Right lung (tissue), 5 donors: ENCODE data around the gene SEMA3E. TPM values are rescaled to one million over a fixed set of nuclear protein-coding genes. Genes with fewer than 3 reads are reported as not detected.

ENCODE experiments used
- DNase-seq, 2 donors: peaks; one replicate each; pipeline ENCODE4 v3.0.0-alpha.2; 2013
- polyA plus RNA-seq, 5 donors: library from polyadenylated mRNA; unstranded; fragments of 120-200 nt; gene quantifications; one replicate each; pipeline versions ENCODE4 v1.2.1 to v1.2.3, GENCODE V29; 2013; ENCODE audit warnings: inconsistent platforms in 1 of 5, low replicate concordance in 1 of 5; ENCODE audit not compliant: insufficient read length in 5 of 5, insufficient read depth in 1 of 5

Gene SEMA3E
- polyA plus RNA-seq, 5 donors, result 12.2 to 36.3 (median 28.7) TPM

DNA sequence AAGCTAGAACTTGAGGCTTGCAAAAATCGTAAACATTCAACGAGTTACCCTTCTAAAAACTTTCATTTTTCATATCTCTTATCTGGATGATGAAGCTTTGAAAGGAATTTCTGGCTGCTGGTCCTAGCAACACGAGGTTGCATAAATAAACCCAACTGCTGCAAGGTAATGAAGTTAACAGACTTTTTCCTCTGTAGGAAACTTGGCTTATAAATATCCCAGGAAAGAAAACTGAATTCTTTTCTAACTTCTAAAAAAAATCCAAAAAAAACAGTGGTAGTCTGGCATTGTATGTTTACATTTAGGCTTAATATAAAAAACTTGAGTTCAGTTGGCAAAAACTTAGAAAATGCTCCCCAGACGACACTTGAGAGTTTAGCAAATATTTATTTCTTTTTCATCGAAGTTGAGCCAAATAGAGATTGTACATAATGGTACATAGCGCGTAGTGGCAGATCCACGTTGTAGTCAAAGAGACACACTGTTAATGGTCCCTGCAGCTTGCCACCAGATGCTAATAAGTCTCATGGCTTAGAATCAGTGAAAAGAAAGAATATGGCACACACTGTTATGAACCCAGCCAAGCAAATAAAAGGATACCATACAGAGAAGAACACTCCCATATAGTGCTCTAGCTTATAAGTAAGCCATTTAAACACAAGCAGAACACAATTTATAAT lies 285.9 kb downstream of the SEMA3E start:
- peak; percentile 60 to 65 for DNase-seq

DNA sequence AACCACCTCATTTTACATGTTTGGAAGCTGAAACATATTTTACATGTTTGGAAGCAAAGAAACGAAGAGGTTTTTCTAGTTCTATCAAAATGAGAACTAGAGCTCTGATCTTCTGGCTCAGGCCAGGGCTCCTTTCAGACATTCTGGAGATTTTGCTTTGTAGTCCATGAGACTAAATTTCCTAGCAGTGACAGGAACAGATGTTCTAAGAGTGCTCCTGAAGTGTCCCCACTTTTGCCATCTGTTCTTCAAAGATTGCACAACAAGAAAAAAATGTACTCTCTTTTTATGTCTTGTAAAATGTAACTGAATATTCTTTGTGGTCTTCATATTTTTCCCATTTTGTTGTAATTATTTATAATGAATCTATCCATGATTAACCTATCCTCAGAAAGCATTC lies 289.8 kb downstream of the SEMA3E start:
- no peak for DNase-seq

DNA sequence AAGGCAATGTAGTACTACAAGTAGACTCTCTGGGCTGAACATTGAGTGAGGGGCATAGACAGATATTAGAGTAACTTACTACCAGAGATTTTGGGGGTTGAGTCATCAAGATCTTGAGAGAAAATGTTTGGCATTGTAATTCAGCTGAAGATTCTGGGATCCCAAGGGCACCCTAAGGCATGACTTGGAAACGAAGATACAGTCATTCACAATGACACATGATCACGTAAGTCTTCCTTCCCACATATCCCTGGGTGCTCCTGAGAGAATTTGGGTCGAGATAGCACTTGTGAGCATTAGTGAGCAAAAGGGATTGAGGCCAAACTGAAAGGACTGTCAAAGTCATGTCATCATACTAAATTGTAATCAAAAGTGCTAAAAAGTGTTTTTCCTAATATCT lies 293.8 kb downstream of the SEMA3E start:
- DNase-seq, result no peak

DNA sequence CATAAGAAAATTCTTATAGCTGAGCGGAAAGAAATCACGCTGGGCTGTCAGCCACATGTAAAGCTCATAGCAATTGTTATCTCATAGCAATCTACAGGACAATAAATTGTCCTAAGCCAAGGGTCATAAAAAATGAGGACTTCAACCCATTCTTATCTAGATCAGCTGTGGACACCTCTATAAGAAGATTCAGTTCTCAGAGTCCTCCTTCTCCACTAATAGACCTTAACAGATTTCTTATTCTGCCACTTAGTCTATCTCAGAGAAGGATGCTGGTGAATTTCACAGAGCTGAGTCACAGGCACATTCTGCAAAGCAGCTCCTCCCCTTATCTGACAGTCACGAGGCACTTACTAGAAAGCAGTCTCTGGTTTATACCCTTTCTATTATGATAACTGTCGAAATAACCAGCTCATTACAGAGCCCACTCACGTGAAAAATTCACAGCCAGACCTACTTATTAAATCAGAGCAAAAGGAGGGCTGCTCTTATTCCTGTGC lies 300.9 kb downstream of the SEMA3E start:
- no peak for DNase-seq

DNA sequence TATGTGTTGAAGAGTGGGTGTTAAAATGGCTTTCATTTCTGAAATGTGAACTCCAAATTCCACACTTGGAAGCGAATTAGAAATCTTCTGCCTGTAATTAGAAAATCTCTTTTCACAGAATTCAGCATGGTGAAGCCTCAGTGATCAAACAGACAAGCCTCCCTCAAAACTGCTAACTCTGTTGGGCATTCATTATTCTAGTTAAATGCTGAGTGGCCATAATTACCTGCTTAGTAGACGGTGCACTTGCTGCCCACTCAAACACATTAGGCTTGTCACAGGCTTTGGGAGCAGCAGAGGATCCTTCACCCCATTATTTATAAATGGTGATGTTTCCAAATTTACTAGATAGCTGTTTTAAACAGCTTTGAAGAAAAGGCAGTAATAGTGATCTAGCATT lies 309.0 kb downstream of the SEMA3E start:
- no peak for DNase-seq

DNA sequence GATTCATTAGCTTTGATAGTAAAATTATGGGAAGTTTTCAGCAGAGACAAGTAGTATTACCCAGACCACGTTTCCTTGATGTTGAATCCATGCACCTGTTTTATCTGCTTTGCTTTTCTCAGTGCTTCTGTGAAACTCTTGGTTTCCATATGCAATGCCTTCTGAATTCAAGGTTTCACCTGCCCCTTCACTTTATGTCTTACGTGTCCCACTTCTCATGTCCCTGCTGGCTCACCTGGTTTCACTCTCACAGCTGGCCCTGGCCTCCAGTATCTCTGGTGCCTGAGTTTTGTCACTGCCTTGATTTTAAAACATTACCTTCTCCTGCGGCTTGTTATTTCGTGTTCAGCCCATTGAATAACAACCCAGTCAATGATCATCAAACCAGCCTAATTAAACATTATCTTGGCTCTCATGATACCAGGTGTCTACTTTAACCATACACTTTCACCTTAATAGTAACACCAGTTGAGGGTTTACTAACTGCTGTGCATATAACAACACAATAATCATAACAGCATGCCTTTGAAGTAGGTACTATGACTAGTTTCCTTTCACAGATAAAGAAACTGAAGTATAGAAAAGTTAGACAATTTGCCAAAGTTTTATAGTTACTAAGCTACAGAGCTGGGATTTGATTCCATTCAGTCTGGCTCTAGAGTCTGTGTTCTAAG lies 310.5 kb downstream of the SEMA3E start:
- no peak for DNase-seq

DNA sequence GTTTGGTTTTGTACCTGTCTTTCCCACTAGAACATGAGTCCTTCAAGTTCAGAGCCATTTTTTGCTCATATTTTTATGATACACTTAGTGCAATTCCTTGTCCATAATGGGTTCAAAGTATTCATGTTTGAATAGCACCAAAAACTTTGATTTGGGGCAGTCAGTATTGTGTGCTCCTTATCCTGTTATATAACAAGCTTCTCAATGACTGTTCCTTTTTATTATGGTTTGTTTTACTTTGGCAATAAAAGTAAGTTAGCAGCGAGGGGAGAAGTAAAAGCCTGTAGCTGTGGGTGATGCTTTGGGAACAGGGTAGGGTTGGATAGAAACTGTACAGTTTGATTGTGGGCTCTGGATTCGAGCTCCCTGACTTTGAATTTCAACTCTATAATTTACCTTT lies 311.9 kb downstream of the SEMA3E start:
- DNase-seq, result no peak

DNA sequence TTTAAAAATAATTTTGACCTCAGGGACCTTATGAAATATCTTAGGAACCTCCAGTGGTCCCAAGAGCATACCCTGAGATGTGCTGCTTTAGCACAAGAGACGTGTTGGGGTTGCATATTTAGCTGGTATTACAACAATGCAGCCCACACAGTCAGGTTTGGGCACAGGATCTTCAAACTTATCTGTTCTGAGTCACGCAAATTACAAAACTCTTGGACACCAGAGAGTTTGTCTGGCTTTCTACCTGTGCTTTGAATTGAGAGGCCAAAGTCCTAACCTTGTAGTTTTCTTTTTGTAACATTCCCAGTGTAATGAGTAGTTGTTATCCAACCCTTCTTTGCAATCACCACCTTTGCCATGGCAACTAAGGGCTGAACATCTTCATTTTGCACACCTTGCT lies 322.7 kb downstream of the SEMA3E start:
- DNase-seq, result no peak

DNA sequence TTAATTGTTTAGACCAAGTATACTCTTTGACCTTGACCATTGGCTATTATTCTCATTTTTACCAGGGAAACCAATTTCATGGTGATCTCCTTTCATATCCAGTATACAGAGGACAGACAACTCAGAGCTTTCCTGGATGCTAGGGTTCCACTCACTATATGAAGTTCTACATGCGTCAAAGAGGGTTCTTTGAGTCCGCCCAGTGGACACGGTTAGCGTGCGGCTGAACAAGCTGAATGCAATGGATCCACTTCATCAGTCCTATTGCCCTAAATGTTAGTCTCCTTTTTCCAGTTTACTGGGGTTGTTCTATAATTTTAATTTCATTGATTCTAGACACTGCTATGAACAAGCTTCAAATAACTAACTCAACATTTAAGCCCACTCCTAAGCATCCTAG lies 323.9 kb downstream of the SEMA3E start:
- no peak for DNase-seq

DNA sequence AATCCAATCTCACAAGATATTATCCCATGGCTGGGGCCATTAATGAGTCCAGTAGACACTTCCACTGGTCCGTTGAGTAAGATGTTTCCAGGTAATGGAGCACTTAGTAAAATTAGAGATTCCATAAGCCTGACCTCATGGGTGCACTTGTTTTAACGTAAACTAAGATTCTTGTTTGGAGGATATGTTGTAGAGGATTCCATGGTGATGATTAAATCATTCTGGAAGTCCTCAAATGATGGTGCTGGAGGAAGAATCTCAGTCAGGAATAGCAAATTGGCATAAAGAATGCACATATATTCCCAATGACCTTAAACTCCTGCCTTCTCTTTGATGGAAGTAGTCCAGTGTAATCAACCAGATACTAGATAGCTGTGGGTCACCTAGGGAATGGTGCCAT lies 324.3 kb downstream of the SEMA3E start:
- no peak for DNase-seq

DNA sequence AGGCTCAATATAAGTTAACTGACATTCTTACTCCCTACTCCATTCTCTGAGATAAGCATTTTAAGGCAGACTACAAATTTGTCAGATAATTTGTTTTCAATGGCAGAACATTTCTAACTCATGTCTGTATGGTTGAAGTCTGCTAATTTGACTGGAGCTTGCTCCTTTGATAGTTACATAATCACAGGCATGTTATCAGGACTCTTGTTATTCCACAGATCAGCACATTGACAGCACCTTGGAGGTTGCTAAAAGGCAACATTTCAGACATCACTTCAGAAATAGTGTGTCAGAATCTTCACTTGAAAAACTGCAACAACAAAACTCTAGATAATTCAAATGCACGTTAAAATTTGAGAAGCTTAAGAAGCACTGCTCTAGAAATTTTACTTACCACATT lies 327.9 kb downstream of the SEMA3E start:
- DNase-seq, result no peak

DNA sequence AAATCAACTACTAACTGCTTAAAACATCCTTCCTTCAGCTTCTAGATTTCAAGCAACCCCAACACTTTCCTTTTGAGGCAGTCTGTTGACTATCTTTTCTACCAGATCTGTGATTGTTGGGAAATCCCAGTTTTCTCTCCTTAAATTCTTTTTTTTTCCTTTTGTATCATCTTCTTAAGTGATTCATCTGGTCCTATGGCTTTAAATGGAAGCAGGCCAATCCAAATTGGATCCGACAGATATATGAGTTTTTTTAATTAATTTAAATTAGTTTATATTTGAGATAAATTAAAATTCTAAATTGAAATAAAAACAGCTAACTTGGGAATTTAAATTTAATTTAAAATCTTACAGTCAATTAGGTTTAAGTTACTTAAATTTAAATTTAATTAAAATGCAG lies 335.0 kb downstream of the SEMA3E start:
- no peak for DNase-seq
